KBM-7 (cell line): ENCODE results near the gene CTH.

Experiments used
- DNase-seq: peaks from one replicate; pipeline ENCODE4 v3.0.0-alpha.2; 2015
- in situ Hi-C: fragments of 300-500 bp; cut with MboI; formaldehyde crosslinking; loops from 2 replicates; pipeline ENCODE4 v1.14.3; 2020; ENCODE audit warnings: low sequenced_read_pairs, low pct_unique_long_range_greater_than_20kb, mixed read lengths

CTH gene

DNA sequence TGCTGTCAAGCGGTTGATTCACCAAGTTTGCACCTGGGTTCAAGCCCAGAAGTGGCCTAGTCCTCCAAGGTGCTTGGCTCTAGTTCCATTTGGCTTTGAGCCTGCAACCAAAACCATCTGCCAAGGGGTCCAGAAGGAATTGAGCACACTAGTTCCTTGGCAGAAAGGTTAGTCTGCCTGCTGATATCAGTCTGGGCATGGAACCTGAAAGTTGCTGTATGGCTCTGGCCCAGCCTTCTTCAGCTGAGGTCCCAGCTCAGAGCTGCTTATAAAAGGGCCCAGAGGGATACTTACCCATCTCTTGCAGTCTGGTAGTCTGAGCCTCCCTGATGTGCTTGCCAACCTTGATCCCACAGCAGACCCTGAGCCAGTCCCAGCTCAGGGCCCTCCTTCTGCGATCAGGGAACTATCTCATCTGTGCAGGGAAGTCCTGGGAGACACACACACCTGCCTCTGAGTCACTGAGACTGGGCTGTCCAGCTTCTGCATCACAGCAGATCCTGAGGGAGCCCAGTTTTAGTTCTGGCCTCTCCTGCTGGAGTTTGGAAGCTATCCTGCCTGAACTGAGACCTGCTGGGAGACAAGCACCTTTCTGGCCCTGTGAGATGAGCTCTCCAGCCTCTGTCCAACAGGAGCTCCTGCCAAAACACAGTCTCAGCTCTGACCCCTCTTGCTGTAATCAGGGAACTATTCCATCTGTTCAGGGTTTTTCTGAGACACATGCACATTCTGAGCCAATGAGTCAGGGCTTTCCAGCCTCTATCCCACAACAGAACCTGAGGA lies 75.8 kb downstream of the CTH start:
- no peak for DNase-seq
- in situ Hi-C loops: no loop called here

DNA sequence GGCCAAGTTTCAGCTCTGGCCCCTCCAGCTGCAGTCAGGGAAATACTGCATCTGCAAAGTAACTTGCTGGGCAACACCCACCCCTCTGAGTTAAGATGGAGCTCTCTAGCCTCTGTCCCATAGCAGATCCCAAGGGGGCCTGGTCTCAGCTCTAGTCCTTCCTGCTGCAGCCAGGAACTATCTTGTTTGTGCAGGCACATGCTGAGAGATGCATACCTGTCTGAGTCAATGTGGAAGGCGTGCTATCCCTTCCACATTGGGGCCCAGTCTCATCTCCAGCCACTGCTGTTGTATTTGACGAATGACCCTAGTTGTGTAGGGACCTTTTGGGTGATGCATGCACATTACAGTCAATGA lies 76.4 kb downstream of the CTH start:
- in situ Hi-C loops: no loop called here
- DNase-seq: no peak

DNA sequence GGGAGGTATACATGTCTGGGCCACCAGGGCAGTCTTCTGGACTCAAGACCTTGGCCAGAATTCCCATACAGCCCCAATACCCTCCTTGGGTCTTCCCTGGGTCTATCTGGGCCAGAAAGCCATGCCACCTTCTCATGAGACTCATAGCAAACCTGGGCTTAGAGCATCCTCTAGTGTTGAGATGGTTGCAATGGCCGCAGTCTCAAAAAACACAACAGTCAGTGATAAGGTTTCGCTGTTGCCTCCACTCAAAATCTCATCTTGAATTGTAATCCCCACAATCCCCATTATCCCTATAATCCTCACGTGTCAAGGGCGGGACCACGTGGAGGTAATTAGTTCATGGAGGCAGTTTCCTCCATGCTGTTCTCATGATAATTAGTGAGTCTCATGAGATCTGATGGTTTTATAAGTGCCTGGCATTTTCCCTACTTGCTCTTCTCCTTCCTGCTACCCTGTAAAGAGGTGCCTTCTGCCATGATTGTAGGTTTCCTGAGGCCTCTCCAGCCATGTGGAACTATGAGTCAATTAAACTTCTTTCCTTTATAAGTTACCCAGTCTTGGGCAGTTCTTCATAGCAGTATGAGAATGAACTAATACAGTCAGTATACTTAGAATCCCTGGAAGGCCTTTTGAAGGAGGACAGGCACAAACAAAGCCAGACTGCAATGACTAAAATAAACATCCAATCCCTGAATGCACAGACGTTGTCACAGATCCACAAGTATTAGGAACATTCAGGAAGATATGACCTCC lies 77.0 kb downstream of the CTH start:
- peak; percentile 69 for DNase-seq
- in situ Hi-C loops: no loop called here
